Subcutaneous abdominal adipose tissue (tissue), 5 donors: Measurements from ENCODE around the gene SPG11.

Source experiments
- H3K27ac ChIP-seq: one replicate; pipeline ENCODE4 v1.7.0; 2013; ENCODE audit warnings: low read depth, mild to moderate bottlenecking, inconsistent platforms, low read length, moderate library complexity
- H3K27me3 ChIP-seq, 5 donors: one replicate each; pipeline ENCODE4 v1.7.0; 2013; ENCODE audit warnings: low read length in 5 of 5, inconsistent platforms in 1 of 5; ENCODE audit not compliant: control insufficient read depth in 5 of 5, insufficient read depth in 4 of 5
- H3K36me3 ChIP-seq, 5 donors: one replicate each; pipeline ENCODE4 v1.7.0; 2013; ENCODE audit warnings: low read length in 5 of 5; ENCODE audit not compliant: control insufficient read depth in 5 of 5, insufficient read depth in 5 of 5
- H3K4me1 ChIP-seq, 5 donors: one replicate each; pipeline ENCODE4 v1.7.0; 2013; ENCODE audit warnings: low read length in 5 of 5, mild to moderate bottlenecking in 3 of 5, moderate library complexity in 1 of 5; ENCODE audit not compliant: control insufficient read depth in 5 of 5, insufficient read depth in 5 of 5
- H3K4me3 ChIP-seq, 5 donors: one replicate each; pipeline ENCODE4 v1.7.0; 2013; ENCODE audit warnings: low read length in 5 of 5, low read depth in 1 of 5
- H3K9ac ChIP-seq, 5 donors: one replicate each; pipeline ENCODE4 v1.7.0; 2013; ENCODE audit warnings: low read length in 5 of 5, mild to moderate bottlenecking in 4 of 5, moderate library complexity in 3 of 5
- H3K9me3 ChIP-seq, 5 donors: one replicate each; pipeline ENCODE4 v1.7.0; 2013; ENCODE audit warnings: low read length in 5 of 5; ENCODE audit not compliant: control insufficient read depth in 5 of 5
- donor health status: healthy.
- donor health status: healthy.
- donor health status: healthy.
- donor health status: healthy.
- donor health status: healthy.

The SPG11 gene

GRCh38 chr15:44595656-44596510 is 67.6 kb downstream of the SPG11 start:
- no peak overlapping the region for H3K27ac ChIP-seq
- H3K9ac ChIP-seq = no peak overlapping the region
- H3K4me3 ChIP-seq = no peak overlapping the region
- H3K36me3 ChIP-seq = peaks cover 38 to 92% (median 79%) of the 10 kb centered on the region in 5 donors
- H3K4me1 ChIP-seq = no peaks in the 10 kb centered on the region
- no peaks in the 10 kb centered on the region for H3K27me3 ChIP-seq
- H3K9me3 ChIP-seq = no peaks in the 10 kb centered on the region

GRCh38 chr15:44595246-44595645 is 68.2 kb downstream of the SPG11 start:
- no peaks in the 10 kb centered on the region for H3K9me3 ChIP-seq
- no peaks in the 10 kb centered on the region for H3K27me3 ChIP-seq
- no peaks in the 10 kb centered on the region for H3K4me1 ChIP-seq
- no peak overlapping the region for H3K4me3 ChIP-seq
- H3K9ac ChIP-seq = no peak overlapping the region
- H3K36me3 ChIP-seq = peaks cover 43 to 93% (median 83%) of the 10 kb centered on the region in 5 donors
- no peak overlapping the region for H3K27ac ChIP-seq

GRCh38 chr15:44593042-44593736 is 70.3 kb downstream of the SPG11 start:
- no peak overlapping the region for H3K27ac ChIP-seq
- peaks cover 49 to 92% (median 85%) of the 10 kb centered on the region in 5 donors for H3K36me3 ChIP-seq
- no peak overlapping the region for H3K9ac ChIP-seq
- H3K4me3 ChIP-seq = no peak overlapping the region
- H3K9me3 ChIP-seq = no peaks in the 10 kb centered on the region
- H3K27me3 ChIP-seq = no peaks in the 10 kb centered on the region
- no peaks in the 10 kb centered on the region for H3K4me1 ChIP-seq

- H3K9me3 ChIP-seq = no peaks in the 10 kb centered on the region
- H3K27me3 ChIP-seq = no peaks in the 10 kb centered on the region
- no peak overlapping the region for H3K4me3 ChIP-seq
- no peaks in the 10 kb centered on the region for H3K4me1 ChIP-seq
- no peak overlapping the region for H3K27ac ChIP-seq
- H3K9ac ChIP-seq = no peak overlapping the region
- H3K36me3 ChIP-seq = peaks cover 40 to 90% (median 81%) of the 10 kb centered on the region in 5 donors
Measured at GRCh38 chr15:44591326-44591725, 72.1 kb downstream of the SPG11 start.

- no peaks in the 10 kb centered on the region for H3K9me3 ChIP-seq
- peaks cover 37 to 93% (median 82%) of the 10 kb centered on the region in 5 donors for H3K36me3 ChIP-seq
- no peak overlapping the region for H3K4me3 ChIP-seq
- H3K27me3 ChIP-seq = no peaks in the 10 kb centered on the region
- H3K27ac ChIP-seq = no peak overlapping the region
- H3K4me1 ChIP-seq = no peaks in the 10 kb centered on the region
- H3K9ac ChIP-seq = no peak overlapping the region
Measured at GRCh38 chr15:44588541-44588940, 74.9 kb downstream of the SPG11 start.

- no peak overlapping the region for H3K27ac ChIP-seq
- no peaks in the 10 kb centered on the region for H3K4me1 ChIP-seq
- H3K36me3 ChIP-seq = peaks cover 34 to 81% (median 72%) of the 10 kb centered on the region in 5 donors
- no peaks in the 10 kb centered on the region for H3K9me3 ChIP-seq
- H3K4me3 ChIP-seq = no peak overlapping the region
- no peaks in the 10 kb centered on the region for H3K27me3 ChIP-seq
- H3K9ac ChIP-seq = no peak overlapping the region
Measured at GRCh38 chr15:44585633-44586032, 77.8 kb downstream of the SPG11 start.

GRCh38 chr15:44584162-44584749 is 79.2 kb downstream of the SPG11 start:
- Histone ChIP-seq H3K27ac (no peak overlapping the region), H3K36me3 (peaks cover 29 to 76% (median 63%) of the 10 kb centered on the region in 5 donors), H3K9me3 (no peaks in the 10 kb centered on the region), H3K4me3 (no peak overlapping the region), H3K27me3 (no peaks in the 10 kb centered on the region), H3K9ac (no peak overlapping the region), H3K4me1 (no peaks in the 10 kb centered on the region)

- H3K4me1 ChIP-seq = peaks cover 0 to 3% (median 0%) of the 10 kb centered on the region in 5 donors
- H3K36me3 ChIP-seq = peaks cover 18 to 42% (median 29%) of the 10 kb centered on the region in 5 donors
- no peak overlapping the region for H3K27ac ChIP-seq
- H3K27me3 ChIP-seq = no peaks in the 10 kb centered on the region
- no peaks in the 10 kb centered on the region for H3K9me3 ChIP-seq
- no peak overlapping the region for H3K9ac ChIP-seq
- H3K4me3 ChIP-seq = no peak overlapping the region
Measured at GRCh38 chr15:44580105-44580504, 83.4 kb downstream of the SPG11 start.

GRCh38 chr15:44574734-44575133 is 88.7 kb downstream of the SPG11 start:
- H3K27me3 ChIP-seq = no peaks in the 10 kb centered on the region
- no peak overlapping the region for H3K9ac ChIP-seq
- H3K36me3 ChIP-seq = peaks cover 3 to 44% (median 29%) of the 10 kb centered on the region in 5 donors
- H3K9me3 ChIP-seq = no peaks in the 10 kb centered on the region
- H3K4me3 ChIP-seq = no peak overlapping the region
- no peak overlapping the region for H3K27ac ChIP-seq
- H3K4me1 ChIP-seq = peaks cover 0 to 8% (median 6%) of the 10 kb centered on the region in 5 donors

GRCh38 chr15:44573386-44573785 is 90.1 kb downstream of the SPG11 start:
- Histone ChIP-seq H3K27me3 (no peaks in the 10 kb centered on the region), H3K9ac (peak overlapping the region in 1 of 5 donors; percentile 32), H3K36me3 (peaks cover 0 to 53% (median 35%) of the 10 kb centered on the region in 5 donors), H3K4me3 (no peak overlapping the region), H3K4me1 (peaks cover 0 to 7% (median 5%) of the 10 kb centered on the region in 5 donors), H3K9me3 (no peaks in the 10 kb centered on the region), H3K27ac (no peak overlapping the region)
